IgD-negative memory B cell (primary cell): ENCODE data around the gene ZNF837. TPM values are rescaled to one million over a fixed set of nuclear protein-coding genes. Genes with fewer than 3 reads are reported as not detected.
"Not testable (repeated sequence)": the region's sequence is repeated elsewhere in the genome, so short reads cannot be mapped to it uniquely, and the experiment has no call there.

Experiments used
- H3K27ac Mint-ChIP-seq, 3 donors: one replicate each; pipeline ENCODE4 v1.8.0; 2020 to 2022; ENCODE audit warnings: mild to moderate bottlenecking in 3 of 3, mixed read lengths in 3 of 3, moderate library complexity in 1 of 3
- H3K27me3 Mint-ChIP-seq: one replicate; pipeline ENCODE4 v1.8.0; 2021; ENCODE audit warnings: mixed read lengths
- H3K36me3 Mint-ChIP-seq: one replicate; pipeline ENCODE4 v1.8.0; 2020; ENCODE audit warnings: mild to moderate bottlenecking, mixed read lengths
- H3K4me1 Mint-ChIP-seq, 3 donors: one replicate each; pipeline ENCODE4 v1.8.0; 2020 to 2022; ENCODE audit warnings: mixed read lengths in 3 of 3, mild to moderate bottlenecking in 1 of 3
- H3K4me3 Mint-ChIP-seq, 4 donors: one replicate each; pipeline ENCODE4 v1.8.0; 2020 to 2022; ENCODE audit warnings: mild to moderate bottlenecking in 4 of 4, mixed read lengths in 4 of 4, moderate library complexity in 3 of 4
- H3K9me3 Mint-ChIP-seq, 3 donors: one replicate each; pipeline ENCODE4 v1.8.0; 2020 to 2021; ENCODE audit warnings: mixed read lengths in 3 of 3, mild to moderate bottlenecking in 1 of 3
- polyA plus RNA-seq: library from polyadenylated mRNA; unstranded; fragments of 300-500 nt; fragmentation: Illumina TruSeq; gene quantifications from one replicate; pipeline ENCODE4 v1.2.3, GENCODE V29; 2021

The ZNF837 gene
- polyA plus RNA-seq, 1 donor from 2014 or later = 8.0 TPM

GRCh38 chr19:58386576-58387337, 5.9 kb upstream of the ZNF837 start, which contains the start of gene RPS5:
RPS5 (plus strand) TSS chr19:58387269; CDS start chr19:58388138, 869 bp downstream.
- H3K36me3 Mint-ChIP-seq = peaks cover 12% of the 10 kb centered on the region
- no peaks in the 10 kb centered on the region for H3K27me3 Mint-ChIP-seq
- no peaks in the 10 kb centered on the region for H3K9me3 Mint-ChIP-seq
- peaks cover 19 to 29% (median 27%) of the 10 kb centered on the region in 3 donors for H3K4me1 Mint-ChIP-seq
- peak within 1 kb of the TSS; percentile 90 to 99 (median 95) for H3K4me3 Mint-ChIP-seq
- H3K27ac Mint-ChIP-seq = peak within 1 kb of the TSS; percentile 95 to 99 (median 95)

- Mint-ChIP-seq H3K9me3 (no peaks in the 10 kb centered on the region), H3K36me3 (peaks cover 12% of the 10 kb centered on the region), H3K27me3 (no peaks in the 10 kb centered on the region), H3K4me3 (peak overlapping the region; percentile 90 to 99 (median 95)), H3K4me1 (peaks cover 19 to 33% (median 32%) of the 10 kb centered on the region in 3 donors), H3K27ac (peak overlapping the region; percentile 95 to 99 (median 95))
Measured at GRCh38 chr19:58385891-58386575, 5.2 kb upstream of the ZNF837 start.

GRCh38 chr19:58385313-58385890, 4.6 kb upstream of the ZNF837 start:
- Mint-ChIP-seq H3K27ac (peak overlapping the region; percentile 95 to 99 (median 95)), H3K9me3 (no peaks in the 10 kb centered on the region), H3K4me3 (peak overlapping the region; percentile 90 to 99 (median 95)), H3K36me3 (peaks cover 7% of the 10 kb centered on the region), H3K4me1 (peaks cover 19 to 33% (median 30%) of the 10 kb centered on the region in 3 donors), H3K27me3 (no peaks in the 10 kb centered on the region)

- Mint-ChIP-seq H3K27ac (peak overlapping the region in 2 of 3 donors; percentile 48 to 78), H3K4me3 (peak overlapping the region in 2 of 4 donors; percentile 44 to 90), H3K9me3 (no peaks in the 10 kb centered on the region), H3K36me3 (peaks cover 2% of the 10 kb centered on the region), H3K27me3 (no peaks in the 10 kb centered on the region), H3K4me1 (peaks cover 24 to 33% (median 25%) of the 10 kb centered on the region in 3 donors)
Measured at GRCh38 chr19:58382997-58383603, 2.3 kb upstream of the ZNF837 start.

GRCh38 chr19:58381460-58382212, 806 bp upstream of the ZNF837 start:
- Mint-ChIP-seq H3K36me3 (no peaks in the 10 kb centered on the region), H3K27ac (peak overlapping the region; percentile 98 to 100 (median 99)), H3K9me3 (no peaks in the 10 kb centered on the region), H3K27me3 (no peaks in the 10 kb centered on the region), H3K4me3 (peak overlapping the region; percentile 92 to 98 (median 96)), H3K4me1 (peaks cover 10 to 24% (median 20%) of the 10 kb centered on the region in 3 donors)

- peaks cover 6 to 19% (median 15%) of the 10 kb centered on the region in 3 donors for H3K4me1 Mint-ChIP-seq
- H3K4me3 Mint-ChIP-seq = peak overlapping the region; percentile 92 to 98 (median 96)
- peak overlapping the region; percentile 98 to 100 (median 99) for H3K27ac Mint-ChIP-seq
- H3K36me3 Mint-ChIP-seq = no peaks in the 10 kb centered on the region
- H3K9me3 Mint-ChIP-seq = no peaks in the 10 kb centered on the region
- H3K27me3 Mint-ChIP-seq = no peaks in the 10 kb centered on the region
Measured at GRCh38 chr19:58380037-58380661, 681 bp downstream of the ZNF837 start.

GRCh38 chr19:58379246-58379645, 1.6 kb downstream of the ZNF837 start:
- Mint-ChIP-seq H3K4me1 (peaks cover 6 to 19% (median 15%) of the 10 kb centered on the region in 3 donors), H3K27ac (peak overlapping the region; percentile 88 to 99 (median 90)), H3K27me3 (no peaks in the 10 kb centered on the region), H3K4me3 (peak overlapping the region; percentile 92 to 98 (median 96)), H3K9me3 (no peaks in the 10 kb centered on the region), H3K36me3 (no peaks in the 10 kb centered on the region)

- not testable (repeated sequence) for H3K4me3 Mint-ChIP-seq, H3K36me3 Mint-ChIP-seq, H3K27ac Mint-ChIP-seq, H3K27me3 Mint-ChIP-seq, H3K9me3 Mint-ChIP-seq
- H3K4me1 Mint-ChIP-seq = peaks cover 6 to 14% (median 12%) of the 10 kb centered on the region in 3 donors
Measured at GRCh38 chr19:58376724-58377123, 4.1 kb downstream of the ZNF837 start.

- peak overlapping the region in 1 of 3 donors; percentile 28 for H3K27ac Mint-ChIP-seq
Measured at GRCh38 chr19:58374200-58374599, 6.6 kb downstream of the ZNF837 start.

GRCh38 chr19:58372311-58373133, 8.3 kb downstream of the ZNF837 start:
- no peak overlapping the region for H3K4me3 Mint-ChIP-seq
- H3K27me3 Mint-ChIP-seq = no peaks in the 10 kb centered on the region
- no peaks in the 10 kb centered on the region for H3K9me3 Mint-ChIP-seq
- no peaks in the 10 kb centered on the region for H3K36me3 Mint-ChIP-seq
- no peaks in the 10 kb centered on the region for H3K4me1 Mint-ChIP-seq
- H3K27ac Mint-ChIP-seq = no peak overlapping the region

More at GRCh38 chr19:58374200-58374599, 6.6 kb downstream of the ZNF837 start:
- Mint-ChIP-seq H3K4me1 (peaks cover 0 to under 1% (median 0%) of the 10 kb centered on the region in 3 donors), H3K27me3 (no peaks in the 10 kb centered on the region), H3K4me3 (no peak overlapping the region), H3K36me3 (no peaks in the 10 kb centered on the region), H3K9me3 (no peaks in the 10 kb centered on the region)

- peaks cover 0 to 5% (median 4%) of the 10 kb centered on the region in 3 donors for H3K4me1 Mint-ChIP-seq
- H3K36me3 Mint-ChIP-seq = no peaks in the 10 kb centered on the region
- no peak overlapping the region for H3K4me3 Mint-ChIP-seq
- H3K27ac Mint-ChIP-seq = no peak overlapping the region
- H3K27me3 Mint-ChIP-seq = no peaks in the 10 kb centered on the region
- no peaks in the 10 kb centered on the region for H3K9me3 Mint-ChIP-seq
Measured at GRCh38 chr19:58368561-58369360, 12.1 kb downstream of the ZNF837 start.

- Mint-ChIP-seq H3K36me3 (no peaks in the 10 kb centered on the region), H3K9me3 (no peaks in the 10 kb centered on the region), H3K27me3 (no peaks in the 10 kb centered on the region)
Measured at GRCh38 chr19:58367698-58368454, 13.0 kb downstream of the ZNF837 start.

More at GRCh38 chr19:58367698-58368454, 13.0 kb downstream of the ZNF837 start:
- Mint-ChIP-seq H3K4me3 (no peak overlapping the region), H3K4me1 (peaks cover 0 to 5% (median 4%) of the 10 kb centered on the region in 3 donors), H3K27ac (no peak overlapping the region)
